RWPE2 (cell line): ENCODE results near the gene NMUR1.
"Not testable (repeated sequence)": the region's sequence is repeated elsewhere in the genome, so short reads cannot be mapped to it uniquely, and the experiment has no call there.

ENCODE experiments used
- ATAC-seq: fragments of 200-7000 bp; cut with Tn5 transposase; 3 replicates; pipeline ENCODE4 v1.9.1; 2021; ENCODE audit warnings: low read depth
- DNase-seq: peaks from one replicate; pipeline ENCODE4 v3.0.0-alpha.2; 2020; ENCODE audit warnings: low spot score
- H3K27ac ChIP-seq: fragments of 450-650 bp; 2 replicates; pipeline ENCODE4 v1.5.1; 2017; ENCODE audit warnings: mild to moderate bottlenecking; ENCODE audit not compliant: poor library complexity, severe bottlenecking
- H3K27me3 ChIP-seq: fragments of 250-450 bp; sonication (Bioruptor Pico); 2 replicates; pipeline ENCODE4 v1.5.1; 2021; ENCODE audit warnings: mild to moderate bottlenecking, moderate library complexity; ENCODE audit not compliant: insufficient read depth, poor library complexity, severe bottlenecking
- H3K36me3 ChIP-seq: fragments of 250-450 bp; sonication (Bioruptor Pico); 2 replicates; pipeline ENCODE4 v1.5.1; 2020; ENCODE audit warnings: low read depth, mild to moderate bottlenecking, moderate library complexity
- H3K4me1 ChIP-seq: fragments of 250-450 bp; sonication (Bioruptor Pico); 2 replicates; pipeline ENCODE4 v1.5.1; 2021; ENCODE audit warnings: mild to moderate bottlenecking, moderate library complexity; ENCODE audit not compliant: insufficient read depth, poor library complexity, severe bottlenecking
- H3K4me3 ChIP-seq: fragments of 250-450 bp; sonication (Bioruptor Pico); 2 replicates; pipeline ENCODE4 v1.5.1; 2021; ENCODE audit warnings: mild to moderate bottlenecking, moderate library complexity; ENCODE audit not compliant: severe bottlenecking
- H3K9me3 ChIP-seq: fragments of 250-450 bp; sonication (Bioruptor Pico); 2 replicates; pipeline ENCODE4 v1.5.1; 2021; ENCODE audit warnings: mild to moderate bottlenecking, moderate library complexity; ENCODE audit not compliant: severe bottlenecking
- CTCF ChIP-seq: fragments of 450-650 bp; IDR thresholded peaks from one replicate; pipeline ENCODE4 v1.5.1; 2017; ENCODE audit warnings: mild to moderate bottlenecking, moderate library complexity; ENCODE audit not compliant: poor library complexity, severe bottlenecking

NMUR1 gene

GRCh38 chr2:231530099-231531011 lies at the start of gene NMUR1:
Gene NMUR1 (minus strand): TSS chr2:231530445. CDS start chr2:231530361, 84 bp downstream.
- H3K27ac ChIP-seq: no peak within 1 kb of the TSS
- no peaks in the 10 kb centered on the region for H3K36me3 ChIP-seq
- peaks cover 19% of the 10 kb centered on the region for H3K27me3 ChIP-seq
- no peaks in the 10 kb centered on the region for H3K4me1 ChIP-seq
- DNase-seq (no peak), ATAC-seq (peak; percentile 42; the same call in 2 of the 3 replicates)
- H3K4me3 ChIP-seq: peak within 1 kb of the TSS; percentile 20
- H3K9me3 ChIP-seq: no peaks in the 10 kb centered on the region
- peak; percentile 60 for TF ChIP-seq CTCF

- Histone ChIP-seq H3K4me1 (no peaks in the 10 kb centered on the region), H3K9me3 (no peaks in the 10 kb centered on the region), H3K36me3 (no peaks in the 10 kb centered on the region), H3K27me3 (no peaks in the 10 kb centered on the region), H3K27ac (no peak overlapping the region), H3K4me3 (no peak overlapping the region)
- DNase-seq (no peak), ATAC-seq (no peak)
- no peak for TF ChIP-seq CTCF
Measured at GRCh38 chr2:231579560-231579959, 49.3 kb upstream of the NMUR1 start.

- not testable (repeated sequence) for ATAC-seq, H3K27ac ChIP-seq, DNase-seq
Measured at GRCh38 chr2:231578655-231579054, 48.4 kb upstream of the NMUR1 start.

GRCh38 chr2:231576465-231576864 lies 46.2 kb upstream of the NMUR1 start:
- ATAC-seq (no peak), DNase-seq (no peak)
- Histone ChIP-seq H3K27ac (no peak overlapping the region), H3K27me3 (no peaks in the 10 kb centered on the region), H3K36me3 (no peaks in the 10 kb centered on the region), H3K4me1 (no peaks in the 10 kb centered on the region), H3K4me3 (no peak overlapping the region), H3K9me3 (no peaks in the 10 kb centered on the region)
- no peak for TF ChIP-seq CTCF

More at GRCh38 chr2:231578655-231579054, 48.4 kb upstream of the NMUR1 start:
- not testable (repeated sequence) for H3K4me3 ChIP-seq, H3K4me1 ChIP-seq, H3K27me3 ChIP-seq, H3K36me3 ChIP-seq, H3K9me3 ChIP-seq

GRCh38 chr2:231575612-231576256 lies 45.5 kb upstream of the NMUR1 start:
- no peak for TF ChIP-seq CTCF
- Histone ChIP-seq H3K9me3 (no peaks in the 10 kb centered on the region), H3K4me3 (no peak overlapping the region), H3K36me3 (no peaks in the 10 kb centered on the region), H3K4me1 (no peaks in the 10 kb centered on the region), H3K27ac (no peak overlapping the region), H3K27me3 (no peaks in the 10 kb centered on the region)
- DNase-seq (no peak), ATAC-seq (no peak)
